Liver (tissue), 3 donors: ENCODE results near the gene HSD11B1L.

Experiments
- CTCF ChIP-seq: fragments of 150-350 bp; IDR thresholded peaks from 2 replicates; pipeline ENCODE4 v1.5.1; 2017; ENCODE audit warnings: improper control_type of control experiment, low read depth, low read length; ENCODE audit not compliant: missing input control
- GABPA ChIP-seq, 2 donors: IDR thresholded peaks in 1 of 2; conservative IDR thresholded peaks in 1 of 2; 2 replicates each; pipeline ENCODE4 v1.6.1; 2016; ENCODE audit warnings: antibody characterized with exemption in 2 of 2, mild to moderate bottlenecking in 1 of 2, moderate library complexity in 1 of 2
- HNF4A ChIP-seq, 2 donors: conservative IDR thresholded peaks; 2 replicates each; pipeline ENCODE4 v1.6.1; 2016; ENCODE audit warnings: antibody characterized with exemption in 2 of 2, mild to moderate bottlenecking in 2 of 2
- MAX ChIP-seq: IDR thresholded peaks from 2 replicates; pipeline ENCODE4 v1.6.1; 2016; ENCODE audit warnings: antibody characterized with exemption
- RAD21 ChIP-seq, 2 donors: IDR thresholded peaks; 2 replicates each; pipeline ENCODE4 v1.6.1; 2016; ENCODE audit warnings: antibody characterized with exemption in 2 of 2, mild to moderate bottlenecking in 2 of 2
- REST ChIP-seq: IDR thresholded peaks from 2 replicates; pipeline ENCODE4 v1.6.1; 2016; ENCODE audit warnings: antibody characterized with exemption, mild to moderate bottlenecking
- RXRA ChIP-seq, 2 donors: IDR thresholded peaks; 2 replicates each; pipeline ENCODE4 v1.6.1; 2017 to 2018; ENCODE audit warnings: antibody characterized with exemption in 2 of 2, mild to moderate bottlenecking in 1 of 2
- TAF1 ChIP-seq: conservative IDR thresholded peaks from 2 replicates; pipeline ENCODE4 v1.6.1; 2016; ENCODE audit warnings: antibody characterized with exemption, mild to moderate bottlenecking
- ZBTB33 ChIP-seq: IDR thresholded peaks from 2 replicates; pipeline ENCODE4 v1.6.1; 2016; ENCODE audit warnings: antibody characterized with exemption
- donor health status: healthy.
- donor health status: healthy.

- no peak for TF ChIP-seq CTCF
- no peak for TF ChIP-seq ZBTB33
- TF ChIP-seq REST, result no peak
- no peak for TF ChIP-seq RXRA (IDR thresholded peaks at IDR 0.05)
- TF ChIP-seq HNF4A (conservative IDR thresholded peaks at IDR 0.05), result no peak
- no peak for TF ChIP-seq TAF1
- no peak for TF ChIP-seq RAD21 (IDR thresholded peaks at IDR 0.05)
- TF ChIP-seq GABPA (IDR thresholded peaks at IDR 0.05 in 1 of 2, conservative IDR thresholded peaks at IDR 0.05 in 1 of 2), result no peak
- TF ChIP-seq MAX, result no peak
Measured at GRCh38 chr19:5687360-5688198, 6.8 kb downstream of the HSD11B1L start.
